PFSK-1 (cell line): ENCODE data around the gene RNF41.

Source experiments
- FOXP2 ChIP-seq: optimal IDR thresholded peaks from 2 replicates; pipeline ENCODE3; 2011; ENCODE audit warnings: borderline replicate concordance, control low read depth, inconsistent platforms; ENCODE audit not compliant: insufficient read depth; ENCODE audit errors: extremely low read length, extremely low read depth
- POLR2AphosphoS5 ChIP-seq: IDR thresholded peaks from 2 replicates; pipeline ENCODE4 v1.6.1; 2012; ENCODE audit warnings: low read depth, mild to moderate bottlenecking, control low read depth, low read length, moderate library complexity
- REST ChIP-seq, 2 experiments: IDR thresholded peaks; 2 replicates each; pipeline versions ENCODE4 v1.6.1 to v1.8.0; 2011 to 2012; ENCODE audit warnings: low read depth in 2 of 2, low read length in 2 of 2, control low read depth in 1 of 2, inconsistent platforms in 1 of 2, mild to moderate bottlenecking in 1 of 2, moderate library complexity in 1 of 2; ENCODE audit not compliant: insufficient read depth in 1 of 2
- SIN3A ChIP-seq: IDR thresholded peaks from 2 replicates; pipeline ENCODE4 v1.6.1; 2012; ENCODE audit warnings: mild to moderate bottlenecking, low read length, moderate library complexity, borderline replicate concordance; ENCODE audit not compliant: insufficient read depth
- TAF1 ChIP-seq: IDR thresholded peaks from 2 replicates; pipeline ENCODE4 v1.6.1; 2012; ENCODE audit warnings: low read length, control low read depth, borderline replicate concordance; ENCODE audit not compliant: insufficient read depth

RNF41 gene

GRCh38 chr12:56208006-56208405 is 13.7 kb downstream of the RNF41 start:
- no peak for TF ChIP-seq POLR2AphosphoS5
- TF ChIP-seq SIN3A: no peak
- no peak for TF ChIP-seq REST (IDR thresholded peaks at IDR 0.05; ENCODE audit: insufficient read depth in 1 of 2, low read depth in 2 of 2, low read length in 2 of 2)
- TF ChIP-seq TAF1: no peak
- no peak for TF ChIP-seq FOXP2

- no peak for TF ChIP-seq FOXP2
- TF ChIP-seq TAF1: no peak
- TF ChIP-seq POLR2AphosphoS5: no peak
- no peak for TF ChIP-seq REST (IDR thresholded peaks at IDR 0.05; ENCODE audit: insufficient read depth in 1 of 2, low read depth in 2 of 2, low read length in 2 of 2)
- no peak for TF ChIP-seq SIN3A
Observed at GRCh38 chr12:56206452-56207166, 15.1 kb downstream of the RNF41 start.

- TF ChIP-seq REST (IDR thresholded peaks at IDR 0.05; ENCODE audit: insufficient read depth in 1 of 2, low read depth in 2 of 2, low read length in 2 of 2): no peak
- no peak for TF ChIP-seq SIN3A
- no peak for TF ChIP-seq POLR2AphosphoS5
- TF ChIP-seq TAF1: no peak
- no peak for TF ChIP-seq FOXP2
Observed at GRCh38 chr12:56205445-56205844, 16.3 kb downstream of the RNF41 start.

- TF ChIP-seq SIN3A (no peak), POLR2AphosphoS5 (no peak), TAF1 (no peak), REST (IDR thresholded peaks at IDR 0.05; ENCODE audit: insufficient read depth in 1 of 2, low read depth in 2 of 2, low read length in 2 of 2) (no peak), FOXP2 (no peak)
Observed at GRCh38 chr12:56204275-56204674, 17.4 kb downstream of the RNF41 start.

GRCh38 chr12:56202838-56203237 is 18.9 kb downstream of the RNF41 start:
- TF ChIP-seq REST (IDR thresholded peaks at IDR 0.05; ENCODE audit: insufficient read depth in 1 of 2, low read depth in 2 of 2, low read length in 2 of 2) (no peak), SIN3A (no peak), FOXP2 (no peak), TAF1 (no peak), POLR2AphosphoS5 (no peak)
